Thyroid gland (tissue), 4 donors: ENCODE results near the gene PALM2AKAP2.

Experiments
- POLR2A ChIP-seq, 2 donors: fragments of 450-650 bp; IDR thresholded peaks; one replicate each; pipeline ENCODE4 v1.6.1; 2017; ENCODE audit warnings: antibody characterized with exemption in 2 of 2, mild to moderate bottlenecking in 2 of 2, moderate library complexity in 1 of 2
- TF ChIP-seq, protein P1 (sequence below), 6 experiments: fragments of 200-600 bp in 3 of 6; fragments of 450-650 bp in 3 of 6; sonication (generic) in 3 of 6; IDR thresholded peaks; one replicate each; pipeline ENCODE4 v1.5.1; 2016 to 2019; ENCODE audit warnings: antibody characterized with exemption in 6 of 6, mild to moderate bottlenecking in 2 of 6, inconsistent platforms in 1 of 6, moderate library complexity in 1 of 6

DNA sequence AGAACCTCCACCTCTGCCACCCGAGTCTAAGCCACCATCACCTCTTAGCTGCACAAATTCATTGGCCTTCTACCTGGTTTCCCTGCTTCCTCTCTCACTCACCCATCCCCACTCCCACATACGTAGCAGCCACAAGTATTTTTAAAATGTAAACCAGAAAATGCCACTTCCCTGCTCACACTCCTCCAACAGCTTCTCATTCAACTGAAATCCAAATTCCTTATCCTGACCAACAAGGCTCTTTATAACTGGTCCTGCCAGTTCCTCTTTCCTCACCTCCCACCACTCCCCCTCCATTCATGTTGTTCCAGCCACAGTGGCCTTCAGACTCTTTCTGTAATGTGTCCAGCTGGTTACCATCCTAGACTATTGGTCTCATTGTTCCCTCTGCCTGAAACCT is 25.0 kb upstream of the PALM2AKAP2 start:
- TF ChIP-seq POLR2A (IDR thresholded peaks at IDR 0.05), result no peak
- TF ChIP-seq, protein P1, sequence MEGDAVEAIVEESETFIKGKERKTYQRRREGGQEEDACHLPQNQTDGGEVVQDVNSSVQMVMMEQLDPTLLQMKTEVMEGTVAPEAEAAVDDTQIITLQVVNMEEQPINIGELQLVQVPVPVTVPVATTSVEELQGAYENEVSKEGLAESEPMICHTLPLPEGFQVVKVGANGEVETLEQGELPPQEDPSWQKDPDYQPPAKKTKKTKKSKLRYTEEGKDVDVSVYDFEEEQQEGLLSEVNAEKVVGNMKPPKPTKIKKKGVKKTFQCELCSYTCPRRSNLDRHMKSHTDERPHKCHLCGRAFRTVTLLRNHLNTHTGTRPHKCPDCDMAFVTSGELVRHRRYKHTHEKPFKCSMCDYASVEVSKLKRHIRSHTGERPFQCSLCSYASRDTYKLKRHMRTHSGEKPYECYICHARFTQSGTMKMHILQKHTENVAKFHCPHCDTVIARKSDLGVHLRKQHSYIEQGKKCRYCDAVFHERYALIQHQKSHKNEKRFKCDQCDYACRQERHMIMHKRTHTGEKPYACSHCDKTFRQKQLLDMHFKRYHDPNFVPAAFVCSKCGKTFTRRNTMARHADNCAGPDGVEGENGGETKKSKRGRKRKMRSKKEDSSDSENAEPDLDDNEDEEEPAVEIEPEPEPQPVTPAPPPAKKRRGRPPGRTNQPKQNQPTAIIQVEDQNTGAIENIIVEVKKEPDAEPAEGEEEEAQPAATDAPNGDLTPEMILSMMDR (IDR thresholded peaks at IDR 0.05), result no peak
